ENCODE results near the gene UTP25. TPM values are rescaled to one million over a fixed set of nuclear protein-coding genes. Genes with fewer than 3 reads are reported as not detected.
A peak's percentile ranks its signal among the peaks of the same experiment; 100 is the strongest.
"Not testable (repeated sequence)": the region's sequence is repeated elsewhere in the genome, so short reads cannot be mapped to it uniquely, and the experiment has no call there.

The UTP25 gene
- total and polyA plus RNA-seq, 2 experiments from 2014 or later = 9.5 to 12.2 TPM

DNA sequence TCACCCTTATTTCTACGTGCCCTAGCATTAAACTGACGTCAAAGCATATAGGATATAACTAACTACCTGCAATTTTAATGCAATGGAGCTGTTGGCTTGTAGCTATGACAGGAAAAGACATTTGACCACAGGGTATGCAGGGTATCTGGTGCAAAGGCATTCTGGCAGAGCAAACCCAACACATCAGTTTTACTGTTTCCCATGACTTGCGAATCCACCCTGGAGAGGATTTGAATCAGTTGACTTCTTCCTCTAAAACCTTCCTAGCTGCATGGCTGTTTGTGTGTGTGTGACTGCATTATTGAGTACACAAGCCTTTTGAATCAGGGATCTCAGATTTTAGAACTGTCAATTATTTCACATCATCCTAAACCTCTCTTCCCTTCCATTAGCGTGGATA lies 68.6 kb downstream of the UTP25 start:
- H4K20me1 ChIP-seq (ENCODE audit: insufficient read depth) = no peaks in the 10 kb centered on the region
- peak overlapping the region; percentile 85 for H3K27ac ChIP-seq
- 83 to 84% methylated on average over 4 of the region's 4 CpGs for WGBS, 2 experiments (ENCODE audit: low coverage in 1 of 2, low lambda C conversion rate in 2 of 2, missing lambda C conversion rate in 2 of 2)
- H3K27me3 ChIP-seq (replicated peaks; ENCODE audit: insufficient read depth) = no peaks in the 10 kb centered on the region
- no peaks in the 10 kb centered on the region for H3K36me3 ChIP-seq (ENCODE audit: low read depth)
- H3K4me1 ChIP-seq (ENCODE audit: insufficient read depth) = peaks cover 42% of the 10 kb centered on the region
- peak overlapping the region; percentile 43 for H3K4me2 ChIP-seq (ENCODE audit: unreplicated experiment)
- no peak overlapping the region for H2AFZ ChIP-seq
- no peaks in the 10 kb centered on the region for H3K79me2 ChIP-seq (ENCODE audit: insufficient read depth)
- in situ Hi-C loops (cut with MboI) = no loop called here
- H3K9me3 ChIP-seq (ENCODE audit: low read depth) = no peaks in the 10 kb centered on the region
- peak; percentile 30 for DNase-seq
- no peaks in the 10 kb centered on the region for H3K9me2 ChIP-seq (ENCODE audit: insufficient read depth)
- peaks cover 30% of the 10 kb centered on the region for H3F3A ChIP-seq (ENCODE audit: insufficient read depth)
- H3K4me3 ChIP-seq = no peak overlapping the region
- TF ChIP-seq EZH2 (IDR thresholded peaks at IDR 0.05; ENCODE audit: insufficient read depth, poor library complexity, severe bottlenecking) (no peak), EZH2phosphoT487 (IDR thresholded peaks at IDR 0.05; ENCODE audit: insufficient read depth, low read depth) (no peak)
- peak overlapping the region; percentile 50 for H3K9ac ChIP-seq

GRCh38 chr1:209898271-209898670 lies 70.5 kb downstream of the UTP25 start:
- H3K36me3 ChIP-seq (ENCODE audit: low read depth); H3K9me3 ChIP-seq (ENCODE audit: low read depth); DNase-seq; H3K79me2 ChIP-seq (ENCODE audit: insufficient read depth); H3K4me3 ChIP-seq; H3K27ac ChIP-seq; H2AFZ ChIP-seq; H3K9ac ChIP-seq; H3K9me2 ChIP-seq (ENCODE audit: insufficient read depth); H4K20me1 ChIP-seq (ENCODE audit: insufficient read depth); H3K4me2 ChIP-seq (ENCODE audit: unreplicated experiment); H3K27me3 ChIP-seq (replicated peaks; ENCODE audit: insufficient read depth); in situ Hi-C loops (cut with MboI): not testable (repeated sequence)
- 89 to 94% methylated on average over 6 of the region's 6 CpGs for WGBS, 2 experiments (ENCODE audit: low coverage in 1 of 2, low lambda C conversion rate in 2 of 2, missing lambda C conversion rate in 2 of 2)
- peaks cover 26% of the 10 kb centered on the region for H3F3A ChIP-seq (ENCODE audit: insufficient read depth)
- peaks cover 42% of the 10 kb centered on the region for H3K4me1 ChIP-seq (ENCODE audit: insufficient read depth)

GRCh38 chr1:209898851-209899250 lies 71.1 kb downstream of the UTP25 start:
- H3K27me3 ChIP-seq (replicated peaks; ENCODE audit: insufficient read depth); H3K9me3 ChIP-seq (ENCODE audit: low read depth); in situ Hi-C loops (cut with MboI); DNase-seq; H3K4me2 ChIP-seq (ENCODE audit: unreplicated experiment); H3K27ac ChIP-seq; H3K9ac ChIP-seq; H3K9me2 ChIP-seq (ENCODE audit: insufficient read depth); H3K36me3 ChIP-seq (ENCODE audit: low read depth); H2AFZ ChIP-seq; H4K20me1 ChIP-seq (ENCODE audit: insufficient read depth); H3K79me2 ChIP-seq (ENCODE audit: insufficient read depth); H3K4me3 ChIP-seq: not testable (repeated sequence)
- WGBS, 2 experiments (ENCODE audit: low coverage in 1 of 2, low lambda C conversion rate in 2 of 2, missing lambda C conversion rate in 2 of 2) = 95 to 99% methylated on average over 14 to 16 of the region's 21 CpGs
- Histone ChIP-seq H3F3A (ENCODE audit: insufficient read depth) (peaks cover 26% of the 10 kb centered on the region), H3K4me1 (ENCODE audit: insufficient read depth) (peaks cover 42% of the 10 kb centered on the region)

DNA sequence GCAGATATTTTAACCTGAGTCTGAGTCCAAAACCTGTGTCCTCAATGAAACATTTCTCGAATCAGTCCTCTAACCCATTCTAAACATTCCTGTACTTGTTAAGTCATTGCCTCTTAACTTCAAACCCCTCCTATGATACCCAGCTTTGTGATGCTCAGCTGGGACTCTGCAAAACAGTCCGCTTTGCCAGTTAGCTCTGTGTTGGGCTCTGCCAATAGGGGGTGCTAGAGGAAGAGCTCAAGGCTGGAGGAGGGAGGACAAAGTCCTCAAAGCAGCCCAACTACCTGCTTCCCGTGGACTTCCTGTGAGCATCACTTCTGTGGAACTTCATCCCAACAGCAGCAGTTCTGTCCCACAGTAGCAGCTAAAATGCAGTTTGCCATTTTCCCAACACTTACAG lies 72.2 kb downstream of the UTP25 start:
- H3K9ac ChIP-seq = no peak overlapping the region
- peaks cover 39% of the 10 kb centered on the region for H3K4me1 ChIP-seq (ENCODE audit: insufficient read depth)
- 92 to 98% methylated on average over 3 of the region's 3 CpGs for WGBS, 2 experiments (ENCODE audit: low coverage in 1 of 2, low lambda C conversion rate in 2 of 2, missing lambda C conversion rate in 2 of 2)
- H3F3A ChIP-seq (ENCODE audit: insufficient read depth) = peaks cover 23% of the 10 kb centered on the region
- TF ChIP-seq EZH2phosphoT487 (IDR thresholded peaks at IDR 0.05; ENCODE audit: insufficient read depth, low read depth) (no peak), EZH2 (IDR thresholded peaks at IDR 0.05; ENCODE audit: insufficient read depth, poor library complexity, severe bottlenecking) (no peak)
- no peak overlapping the region for H2AFZ ChIP-seq
- DNase-seq = no peak
- H3K9me2 ChIP-seq (ENCODE audit: insufficient read depth) = no peaks in the 10 kb centered on the region
- no peaks in the 10 kb centered on the region for H3K79me2 ChIP-seq (ENCODE audit: insufficient read depth)
- in situ Hi-C loops (cut with MboI) = no loop called here
- no peak overlapping the region for H3K4me2 ChIP-seq (ENCODE audit: unreplicated experiment)
- no peaks in the 10 kb centered on the region for H3K36me3 ChIP-seq (ENCODE audit: low read depth)
- H3K27ac ChIP-seq = peak overlapping the region; percentile 40; the same call in 1 of the 2 replicates
- no peaks in the 10 kb centered on the region for H3K9me3 ChIP-seq (ENCODE audit: low read depth)
- H4K20me1 ChIP-seq (ENCODE audit: insufficient read depth) = no peaks in the 10 kb centered on the region
- no peaks in the 10 kb centered on the region for H3K27me3 ChIP-seq (replicated peaks; ENCODE audit: insufficient read depth)
- no peak overlapping the region for H3K4me3 ChIP-seq

GRCh38 chr1:209900734-209901133 lies 73.0 kb downstream of the UTP25 start:
- TF ChIP-seq EZH2phosphoT487 (IDR thresholded peaks at IDR 0.05; ENCODE audit: insufficient read depth, low read depth) (no peak), EZH2 (IDR thresholded peaks at IDR 0.05; ENCODE audit: insufficient read depth, poor library complexity, severe bottlenecking) (no peak)
- Histone ChIP-seq H3K9ac (no peak overlapping the region), H3K9me3 (ENCODE audit: low read depth) (no peaks in the 10 kb centered on the region), H3K79me2 (ENCODE audit: insufficient read depth) (no peaks in the 10 kb centered on the region), H3K27ac (peak overlapping the region; percentile 40), H3F3A (ENCODE audit: insufficient read depth) (peaks cover 16% of the 10 kb centered on the region), H3K4me2 (ENCODE audit: unreplicated experiment) (peak overlapping the region; percentile 35), H3K27me3 (replicated peaks; ENCODE audit: insufficient read depth) (no peaks in the 10 kb centered on the region), H3K4me1 (ENCODE audit: insufficient read depth) (peaks cover 31% of the 10 kb centered on the region), H3K9me2 (ENCODE audit: insufficient read depth) (no peaks in the 10 kb centered on the region), H3K36me3 (ENCODE audit: low read depth) (no peaks in the 10 kb centered on the region), H2AFZ (no peak overlapping the region), H4K20me1 (ENCODE audit: insufficient read depth) (no peaks in the 10 kb centered on the region), H3K4me3 (no peak overlapping the region)
- in situ Hi-C loops (cut with MboI) = no loop called here
- 96 to 97% methylated on average over 1 of the region's 1 CpG for WGBS, 2 experiments (ENCODE audit: low coverage in 1 of 2, low lambda C conversion rate in 2 of 2, missing lambda C conversion rate in 2 of 2)
- DNase-seq = peak; percentile 84
